SK-N-SH (cell line): ENCODE results near the gene C17orf67. TPM values are rescaled to one million over a fixed set of nuclear protein-coding genes. Genes with fewer than 3 reads are reported as not detected.

ENCODE experiments used
- CTCF ChIA-PET: fragments of 300-600, 350-600 bp; formaldehyde crosslinking; extraction: SDS; loops from one replicate; lab custom pipeline; 2021; lab: Yijun Ruan, JAX
- POLR2A ChIA-PET: fragments of 350-600 bp; sonication (Branson Sonifier 250); formaldehyde crosslinking; extraction: SDS; loops from one replicate; lab custom pipeline; 2020; ENCODE audit warnings: antibody characterized with exemption, inconsistent platforms; lab: Yijun Ruan, JAX
- DNase-seq: peaks from one replicate; pipeline ENCODE4 v3.0.0; 2012
- H2AFZ ChIP-seq: fragments of 200-600 bp; sonication (generic); 2 replicates; pipeline ENCODE4 v1.8.1; 2016; ENCODE audit warnings: antibody characterized with exemption, mild to moderate bottlenecking, low read depth
- H3F3A ChIP-seq: fragments of 200-600 bp; sonication (generic); replicated peaks from 2 replicates; pipeline ENCODE3; 2016; ENCODE audit warnings: antibody characterized with exemption, mild to moderate bottlenecking; ENCODE audit not compliant: insufficient read depth
- H3K27ac ChIP-seq, 2 experiments: fragments of 200-500 bp in 1 of 2; fragments of 200-600 bp in 1 of 2; sonication (Bioruptor generic) in 1 of 2; sonication (generic), shearing (Covaris generic) in 1 of 2; 2 replicates each; pipeline versions ENCODE4 v1.5.1 to v1.6.1; 2014 to 2016; ENCODE audit warnings: low read depth in 2 of 2, inconsistent platforms in 1 of 2, low read length in 1 of 2, mild to moderate bottlenecking in 1 of 2, mixed read lengths in 1 of 2
- H3K27me3 ChIP-seq: fragments of 200-600 bp; sonication (generic), shearing (Covaris generic); 2 replicates; pipeline ENCODE4 v1.6.1; 2016; ENCODE audit warnings: mixed run types; ENCODE audit not compliant: insufficient read depth
- H3K36me3 ChIP-seq, 2 experiments: fragments of 200-500 bp in 1 of 2; fragments of 200-600 bp in 1 of 2; sonication (Bioruptor generic) in 1 of 2; sonication (generic) in 1 of 2; replicated peaks in 1 of 2; 2 replicates each; pipeline versions ENCODE3 to v1.5.1; 2014 to 2016; ENCODE audit warnings: low read length in 1 of 2, mild to moderate bottlenecking in 1 of 2; ENCODE audit not compliant: insufficient read depth in 2 of 2, control insufficient read depth in 1 of 2
- H3K4me1 ChIP-seq, 2 experiments: fragments of 200-500 bp in 1 of 2; fragments of 200-600 bp in 1 of 2; sonication (Bioruptor generic) in 1 of 2; sonication (generic), shearing (Covaris generic) in 1 of 2; 2 replicates each; pipeline versions ENCODE4 v1.5.1 to v1.6.1; 2014 to 2016; ENCODE audit warnings: low read depth in 1 of 2, low read length in 1 of 2, mixed run types in 1 of 2; ENCODE audit not compliant: insufficient read depth in 2 of 2, control insufficient read depth in 1 of 2
- H3K4me2 ChIP-seq: fragments of 200-600 bp; sonication (generic), shearing (Covaris generic); 2 replicates; pipeline ENCODE4 v1.6.1; 2017; ENCODE audit warnings: mixed run types
- H3K4me3 ChIP-seq, 2 experiments: fragments of 200-500 bp in 1 of 2; fragments of 200-600 bp in 1 of 2; sonication (Bioruptor generic) in 1 of 2; sonication (generic), shearing (Covaris generic) in 1 of 2; 2 replicates each; pipeline versions ENCODE4 v1.5.1 to v1.8.1; 2014 to 2016; ENCODE audit warnings: low read depth in 2 of 2, inconsistent platforms in 1 of 2, low read length in 1 of 2, mild to moderate bottlenecking in 1 of 2, mixed read lengths in 1 of 2, moderate library complexity in 1 of 2
- H3K79me2 ChIP-seq: fragments of 200-600 bp; sonication (generic); 2 replicates; pipeline ENCODE4 v1.8.1; 2017; ENCODE audit warnings: mild to moderate bottlenecking; ENCODE audit not compliant: insufficient read depth
- H3K9ac ChIP-seq: fragments of 200-600 bp; sonication (generic); 2 replicates; pipeline ENCODE4 v1.6.1; 2017; ENCODE audit warnings: mixed run types
- H3K9me2 ChIP-seq: fragments of 200-600 bp; sonication (generic); 2 replicates; pipeline ENCODE4 v1.6.1; 2017; ENCODE audit warnings: mixed run types
- H3K9me3 ChIP-seq: fragments of 200-600 bp; sonication (generic); 2 replicates; pipeline ENCODE4 v1.6.1; 2017; ENCODE audit warnings: mixed run types, mild to moderate bottlenecking, moderate library complexity
- H4K20me1 ChIP-seq: fragments of 200-600 bp; sonication (generic); 2 replicates; pipeline ENCODE4 v1.6.1; 2017; ENCODE audit warnings: mild to moderate bottlenecking, mixed run types; ENCODE audit not compliant: insufficient read depth
- FOSL2 ChIP-seq: IDR thresholded peaks from 2 replicates; pipeline ENCODE4 v1.4.0; 2012; ENCODE audit warnings: low read depth, mild to moderate bottlenecking, moderate library complexity, borderline replicate concordance
- FOXJ3 ChIP-seq: sonication (generic); formaldehyde crosslinking; IDR thresholded peaks from 2 replicates; pipeline ENCODE4 v1.5.1; 2020; ENCODE audit warnings: mild to moderate bottlenecking, missing genetic modification reagents
- FOXM1 ChIP-seq: IDR thresholded peaks from 2 replicates; pipeline ENCODE4 v1.4.0; 2012; ENCODE audit warnings: low read depth, mild to moderate bottlenecking
- NFIC ChIP-seq: IDR thresholded peaks from 2 replicates; pipeline ENCODE4 v1.4.0; 2012; ENCODE audit warnings: borderline replicate concordance
- NRF1 ChIP-seq: IDR thresholded peaks from 2 replicates; pipeline ENCODE4 v1.6.1; 2012; ENCODE audit warnings: low read depth, mild to moderate bottlenecking, low read length
- RAD21 ChIP-seq: IDR thresholded peaks from 2 replicates; pipeline ENCODE4 v1.6.1; 2012; ENCODE audit warnings: mild to moderate bottlenecking, low read length
- RCOR1 ChIP-seq: fragments of 150-350 bp; IDR thresholded peaks from 2 replicates; pipeline ENCODE4 v1.6.1; 2017; ENCODE audit warnings: antibody characterized with exemption, low read length
- SIN3A ChIP-seq: IDR thresholded peaks from 2 replicates; pipeline ENCODE4 v1.6.1; 2012; ENCODE audit warnings: low read depth, mild to moderate bottlenecking, low read length, moderate library complexity, borderline replicate concordance
- SMC3 ChIP-seq: IDR thresholded peaks from 2 replicates; pipeline ENCODE4 v1.6.1; 2012; ENCODE audit warnings: low read depth, low read length, improper control_type of control experiment
- ZBTB33 ChIP-seq: IDR thresholded peaks from 2 replicates; pipeline ENCODE4 v1.4.0; 2012; ENCODE audit warnings: low read depth, borderline replicate concordance
- WGBS: methylation state at CpG from one replicate; pipeline ENCODE4 v1.1.6; 2017; ENCODE audit warnings: low lambda C conversion rate; 5-methylcytosine and 5-hydroxymethylcytosine counted together
- polyA plus RNA-seq, 3 experiments: library from polyadenylated mRNA; depleted of rRNA; stranded (reverse); fragments of >200 nt; gene quantifications; 2 replicates each; pipeline ENCODE4 v1.2.3, GENCODE V29; 2012
- TF ChIP-seq, protein P1 (sequence below): fragments of 150-350 bp; IDR thresholded peaks from 2 replicates; pipeline ENCODE4 v1.6.1; 2017; ENCODE audit warnings: antibody characterized with exemption, low read length, low read depth, borderline replicate concordance
- TF ChIP-seq, protein P2 (sequence below): IDR thresholded peaks from 2 replicates; pipeline ENCODE4 v1.4.0; 2012; ENCODE audit warnings: low read depth, borderline replicate concordance
- TF ChIP-seq, protein P3 (sequence below): IDR thresholded peaks from 2 replicates; pipeline ENCODE4 v1.6.1; 2012; ENCODE audit warnings: mild to moderate bottlenecking, low read depth, low read length, moderate library complexity

Gene C17orf67
- polyA plus RNA-seq, 1 of the 3 experiments (the other 2 are of a cell fraction), result 1.7 TPM

- peaks cover 0 to 5% of the 10 kb centered on the region in 2 experiments; a peak in 1 of 4 replicates for H3K4me1 ChIP-seq
- no peaks in the 10 kb centered on the region for H4K20me1 ChIP-seq
- TF ChIP-seq ZBTB33, result no peak
- TF ChIP-seq, protein P1, sequence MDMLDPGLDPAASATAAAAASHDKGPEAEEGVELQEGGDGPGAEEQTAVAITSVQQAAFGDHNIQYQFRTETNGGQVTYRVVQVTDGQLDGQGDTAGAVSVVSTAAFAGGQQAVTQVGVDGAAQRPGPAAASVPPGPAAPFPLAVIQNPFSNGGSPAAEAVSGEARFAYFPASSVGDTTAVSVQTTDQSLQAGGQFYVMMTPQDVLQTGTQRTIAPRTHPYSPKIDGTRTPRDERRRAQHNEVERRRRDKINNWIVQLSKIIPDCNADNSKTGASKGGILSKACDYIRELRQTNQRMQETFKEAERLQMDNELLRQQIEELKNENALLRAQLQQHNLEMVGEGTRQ, result no peak
- no peak for TF ChIP-seq SMC3
- TF ChIP-seq, protein P2, sequence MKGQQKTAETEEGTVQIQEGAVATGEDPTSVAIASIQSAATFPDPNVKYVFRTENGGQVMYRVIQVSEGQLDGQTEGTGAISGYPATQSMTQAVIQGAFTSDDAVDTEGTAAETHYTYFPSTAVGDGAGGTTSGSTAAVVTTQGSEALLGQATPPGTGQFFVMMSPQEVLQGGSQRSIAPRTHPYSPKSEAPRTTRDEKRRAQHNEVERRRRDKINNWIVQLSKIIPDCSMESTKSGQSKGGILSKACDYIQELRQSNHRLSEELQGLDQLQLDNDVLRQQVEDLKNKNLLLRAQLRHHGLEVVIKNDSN, result no peak
- TF ChIP-seq, protein P3, sequence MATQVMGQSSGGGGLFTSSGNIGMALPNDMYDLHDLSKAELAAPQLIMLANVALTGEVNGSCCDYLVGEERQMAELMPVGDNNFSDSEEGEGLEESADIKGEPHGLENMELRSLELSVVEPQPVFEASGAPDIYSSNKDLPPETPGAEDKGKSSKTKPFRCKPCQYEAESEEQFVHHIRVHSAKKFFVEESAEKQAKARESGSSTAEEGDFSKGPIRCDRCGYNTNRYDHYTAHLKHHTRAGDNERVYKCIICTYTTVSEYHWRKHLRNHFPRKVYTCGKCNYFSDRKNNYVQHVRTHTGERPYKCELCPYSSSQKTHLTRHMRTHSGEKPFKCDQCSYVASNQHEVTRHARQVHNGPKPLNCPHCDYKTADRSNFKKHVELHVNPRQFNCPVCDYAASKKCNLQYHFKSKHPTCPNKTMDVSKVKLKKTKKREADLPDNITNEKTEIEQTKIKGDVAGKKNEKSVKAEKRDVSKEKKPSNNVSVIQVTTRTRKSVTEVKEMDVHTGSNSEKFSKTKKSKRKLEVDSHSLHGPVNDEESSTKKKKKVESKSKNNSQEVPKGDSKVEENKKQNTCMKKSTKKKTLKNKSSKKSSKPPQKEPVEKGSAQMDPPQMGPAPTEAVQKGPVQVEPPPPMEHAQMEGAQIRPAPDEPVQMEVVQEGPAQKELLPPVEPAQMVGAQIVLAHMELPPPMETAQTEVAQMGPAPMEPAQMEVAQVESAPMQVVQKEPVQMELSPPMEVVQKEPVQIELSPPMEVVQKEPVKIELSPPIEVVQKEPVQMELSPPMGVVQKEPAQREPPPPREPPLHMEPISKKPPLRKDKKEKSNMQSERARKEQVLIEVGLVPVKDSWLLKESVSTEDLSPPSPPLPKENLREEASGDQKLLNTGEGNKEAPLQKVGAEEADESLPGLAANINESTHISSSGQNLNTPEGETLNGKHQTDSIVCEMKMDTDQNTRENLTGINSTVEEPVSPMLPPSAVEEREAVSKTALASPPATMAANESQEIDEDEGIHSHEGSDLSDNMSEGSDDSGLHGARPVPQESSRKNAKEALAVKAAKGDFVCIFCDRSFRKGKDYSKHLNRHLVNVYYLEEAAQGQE, result no peak
- no peak for TF ChIP-seq FOSL2
- no peak for TF ChIP-seq SIN3A
- TF ChIP-seq RCOR1, result no peak
- no peak for TF ChIP-seq FOXM1
- TF ChIP-seq NRF1, result no peak
- no peak for TF ChIP-seq NFIC
- no peak for TF ChIP-seq RAD21
- no peak for TF ChIP-seq FOXJ3 (CRISPR knock-in tag)
- H3K9me2 ChIP-seq, result no peaks in the 10 kb centered on the region
- no peaks in the 10 kb centered on the region for H3K36me3 ChIP-seq
- H3K4me2 ChIP-seq, result no peak overlapping the region
- H2AFZ ChIP-seq, result no peak overlapping the region
- H3K79me2 ChIP-seq, result no peaks in the 10 kb centered on the region
- no peak overlapping the region for H3K9ac ChIP-seq
- no peak for DNase-seq
- peaks cover 6% of the 10 kb centered on the region for H3F3A ChIP-seq
- H3K27me3 ChIP-seq, result no peaks in the 10 kb centered on the region
- H3K4me3 ChIP-seq, result no peak overlapping the region
- 54% methylated on average over 1 of the region's 1 CpG for WGBS
- ChIA-PET CTCF (interaction anchor here (1.8 to 2.0 kb wide), 2 partner anchors 10 to 12 kb away, joined by 7 to 12 read pairs; no protein-coding TSS in a partner anchor), POLR2A (no interaction called here)
- no peak overlapping the region for H3K27ac ChIP-seq
- H3K9me3 ChIP-seq, result no peaks in the 10 kb centered on the region
Measured at GRCh38 chr17:56792267-56792666, 41.5 kb downstream of the C17orf67 start.
